WERI-Rb-1 (cell line): ENCODE data around the gene SPTLC2.

Experiments
- DNase-seq: peaks from one replicate; pipeline ENCODE4 v3.0.0-alpha.2; 2020
- H3K27ac ChIP-seq: fragments of 250-450 bp; sonication (Bioruptor Pico); 2 replicates; pipeline ENCODE4 v1.5.1; 2020; ENCODE audit warnings: mild to moderate bottlenecking, moderate library complexity
- H3K27me3 ChIP-seq: fragments of 250-450 bp; sonication (Bioruptor Pico); 2 replicates; pipeline ENCODE4 v1.5.1; 2021; ENCODE audit warnings: mild to moderate bottlenecking, low read depth, moderate library complexity; ENCODE audit not compliant: insufficient read depth, severe bottlenecking
- H3K36me3 ChIP-seq: fragments of 250-450 bp; sonication (Bioruptor Pico); 2 replicates; pipeline ENCODE4 v1.5.1; 2020; ENCODE audit warnings: mild to moderate bottlenecking, moderate library complexity
- H3K4me3 ChIP-seq: 2 replicates; pipeline ENCODE4 v1.5.1; 2011; ENCODE audit warnings: low read depth, mild to moderate bottlenecking, control low read depth, low read length
- H3K9me3 ChIP-seq: fragments of 250-450 bp; sonication (Bioruptor Pico); 2 replicates; pipeline ENCODE4 v1.5.1; 2021; ENCODE audit warnings: mild to moderate bottlenecking, moderate library complexity; ENCODE audit not compliant: severe bottlenecking
- CTCF ChIP-seq: IDR thresholded peaks from 2 replicates; pipeline ENCODE4 v1.5.1; 2011; ENCODE audit warnings: low read depth, mild to moderate bottlenecking, control low read depth, inconsistent platforms, low read length

Gene SPTLC2

GRCh38 chr14:77610553-77610952 is 5.9 kb downstream of the SPTLC2 start:
- H3K9me3 ChIP-seq = no peaks in the 10 kb centered on the region
- no peak overlapping the region for H3K27ac ChIP-seq
- H3K27me3 ChIP-seq = no peaks in the 10 kb centered on the region
- H3K36me3 ChIP-seq = no peaks in the 10 kb centered on the region
- DNase-seq = no peak
- no peak overlapping the region for H3K4me3 ChIP-seq
- TF ChIP-seq CTCF = no peak

GRCh38 chr14:77609922-77610321 is 6.5 kb downstream of the SPTLC2 start:
- TF ChIP-seq CTCF = no peak
- Histone ChIP-seq H3K27me3 (no peaks in the 10 kb centered on the region), H3K27ac (no peak overlapping the region), H3K4me3 (no peak overlapping the region), H3K36me3 (no peaks in the 10 kb centered on the region), H3K9me3 (no peaks in the 10 kb centered on the region)
- no peak for DNase-seq

- Histone ChIP-seq H3K27me3 (no peaks in the 10 kb centered on the region), H3K4me3 (no peak overlapping the region), H3K36me3 (no peaks in the 10 kb centered on the region), H3K9me3 (no peaks in the 10 kb centered on the region), H3K27ac (no peak overlapping the region)
- no peak for DNase-seq
- no peak for TF ChIP-seq CTCF
Measured at GRCh38 chr14:77607741-77608302, 8.6 kb downstream of the SPTLC2 start.

GRCh38 chr14:77605392-77605972 is 11.0 kb downstream of the SPTLC2 start:
- no peak overlapping the region for H3K27ac ChIP-seq
- no peak overlapping the region for H3K4me3 ChIP-seq
- DNase-seq = no peak
- no peaks in the 10 kb centered on the region for H3K9me3 ChIP-seq
- no peak for TF ChIP-seq CTCF
- no peaks in the 10 kb centered on the region for H3K36me3 ChIP-seq
- no peaks in the 10 kb centered on the region for H3K27me3 ChIP-seq

- Histone ChIP-seq H3K9me3 (no peaks in the 10 kb centered on the region), H3K27me3 (no peaks in the 10 kb centered on the region), H3K36me3 (no peaks in the 10 kb centered on the region), H3K4me3 (no peak overlapping the region), H3K27ac (no peak overlapping the region)
- peak; percentile 25 for DNase-seq
- TF ChIP-seq CTCF = peak; percentile 54; the same call in 1 of the 2 replicates
Measured at GRCh38 chr14:77603654-77604255, 12.7 kb downstream of the SPTLC2 start.
